Suprapubic skin (tissue), 4 donors: ENCODE measurements around the gene TLCD3B. TPM values are rescaled to one million over a fixed set of nuclear protein-coding genes. Genes with fewer than 3 reads are reported as not detected.

ENCODE experiments used
- DNase-seq, 2 donors: peaks; one replicate each; pipeline ENCODE4 v3.0.0-alpha.2; 2019; ENCODE audit warnings: low spot score in 2 of 2
- H3K27ac ChIP-seq: fragments of 200-600 bp; sonication (generic); one replicate; pipeline ENCODE4 v1.5.1; 2019
- H3K27me3 ChIP-seq: fragments of 200-600 bp; sonication (generic); one replicate; pipeline ENCODE4 v1.5.1; 2019
- H3K36me3 ChIP-seq: fragments of 200-600 bp; sonication (generic); one replicate; pipeline ENCODE4 v1.5.1; 2019
- H3K4me1 ChIP-seq: fragments of 200-600 bp; sonication (generic); one replicate; pipeline ENCODE4 v1.5.1; 2019
- H3K4me3 ChIP-seq: fragments of 200-600 bp; sonication (generic); one replicate; pipeline ENCODE4 v1.5.1; 2019; ENCODE audit warnings: mild to moderate bottlenecking
- H3K9me3 ChIP-seq: fragments of 200-600 bp; sonication (generic); one replicate; pipeline ENCODE4 v1.5.1; 2019
- EP300 ChIP-seq: sonication (generic); formaldehyde crosslinking; IDR thresholded peaks from one replicate; pipeline ENCODE4 v1.6.1; 2017; ENCODE audit warnings: antibody characterized with exemption
- POLR2A ChIP-seq, 2 donors: fragments of 450-650 bp; IDR thresholded peaks; one replicate each; pipeline ENCODE4 v1.6.1; 2017; ENCODE audit warnings: antibody characterized with exemption in 2 of 2, mild to moderate bottlenecking in 2 of 2, moderate library complexity in 2 of 2
- POLR2AphosphoS5 ChIP-seq, 3 donors: sonication (generic); formaldehyde crosslinking; IDR thresholded peaks; one replicate each; pipeline ENCODE4 v1.6.1; 2017; ENCODE audit warnings: antibody characterized with exemption in 3 of 3
- WGBS: methylation state at CpG from one replicate; pipeline ENCODE4 v1.1.5; 2018; 5-methylcytosine and 5-hydroxymethylcytosine counted together
- total RNA-seq, 4 donors: library from RNA; depleted of rRNA; stranded (reverse); fragments of >200 nt; gene quantifications; one replicate each; pipeline ENCODE4 v1.1.0, GENCODE V29; 2016
- TF ChIP-seq, protein P1 (sequence below), 2 donors: fragments of 200-600 bp in 1 of 2; fragments of 450-650 bp in 1 of 2; sonication (generic) in 1 of 2; IDR thresholded peaks; one replicate each; pipeline ENCODE4 v1.5.1; 2016 to 2019; ENCODE audit warnings: antibody characterized with exemption in 2 of 2, mild to moderate bottlenecking in 1 of 2, moderate library complexity in 1 of 2

The TLCD3B gene
- total RNA-seq, 4 donors from 2014 or later: 0.81 to 1.4 TPM; not detected in 2

DNA sequence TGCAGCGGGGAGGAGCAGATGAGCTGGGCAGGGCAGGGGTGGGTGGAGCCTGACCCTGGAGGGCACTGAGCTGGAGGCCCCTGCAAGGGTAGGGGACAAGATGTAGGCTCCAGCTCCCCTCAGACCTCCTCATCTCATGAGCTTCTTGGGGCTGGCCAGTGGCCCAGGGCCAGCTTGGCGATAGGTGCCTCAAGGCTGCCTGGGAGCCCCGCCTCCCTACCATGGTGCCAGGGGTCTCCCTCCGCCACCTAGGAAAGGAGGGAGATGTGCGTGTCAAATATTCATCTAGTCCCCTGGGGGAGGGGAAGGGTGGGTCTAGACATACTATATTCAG, 39.5 kb downstream of the TLCD3B start:
- Histone ChIP-seq H3K36me3 (peaks cover 74% of the 10 kb centered on the region), H3K27me3 (no peaks in the 10 kb centered on the region), H3K4me3 (no peak overlapping the region), H3K4me1 (peaks cover 21% of the 10 kb centered on the region), H3K27ac (no peak overlapping the region), H3K9me3 (no peaks in the 10 kb centered on the region)
- no peak for DNase-seq
- TF ChIP-seq EP300 (no peak), POLR2AphosphoS5 (IDR thresholded peaks at IDR 0.05) (no peak), POLR2A (IDR thresholded peaks at IDR 0.05) (no peak)
- TF ChIP-seq, protein P1, sequence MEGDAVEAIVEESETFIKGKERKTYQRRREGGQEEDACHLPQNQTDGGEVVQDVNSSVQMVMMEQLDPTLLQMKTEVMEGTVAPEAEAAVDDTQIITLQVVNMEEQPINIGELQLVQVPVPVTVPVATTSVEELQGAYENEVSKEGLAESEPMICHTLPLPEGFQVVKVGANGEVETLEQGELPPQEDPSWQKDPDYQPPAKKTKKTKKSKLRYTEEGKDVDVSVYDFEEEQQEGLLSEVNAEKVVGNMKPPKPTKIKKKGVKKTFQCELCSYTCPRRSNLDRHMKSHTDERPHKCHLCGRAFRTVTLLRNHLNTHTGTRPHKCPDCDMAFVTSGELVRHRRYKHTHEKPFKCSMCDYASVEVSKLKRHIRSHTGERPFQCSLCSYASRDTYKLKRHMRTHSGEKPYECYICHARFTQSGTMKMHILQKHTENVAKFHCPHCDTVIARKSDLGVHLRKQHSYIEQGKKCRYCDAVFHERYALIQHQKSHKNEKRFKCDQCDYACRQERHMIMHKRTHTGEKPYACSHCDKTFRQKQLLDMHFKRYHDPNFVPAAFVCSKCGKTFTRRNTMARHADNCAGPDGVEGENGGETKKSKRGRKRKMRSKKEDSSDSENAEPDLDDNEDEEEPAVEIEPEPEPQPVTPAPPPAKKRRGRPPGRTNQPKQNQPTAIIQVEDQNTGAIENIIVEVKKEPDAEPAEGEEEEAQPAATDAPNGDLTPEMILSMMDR (IDR thresholded peaks at IDR 0.05): no peak
- WGBS: 71% methylated on average over 5 of the region's 5 CpGs

DNA sequence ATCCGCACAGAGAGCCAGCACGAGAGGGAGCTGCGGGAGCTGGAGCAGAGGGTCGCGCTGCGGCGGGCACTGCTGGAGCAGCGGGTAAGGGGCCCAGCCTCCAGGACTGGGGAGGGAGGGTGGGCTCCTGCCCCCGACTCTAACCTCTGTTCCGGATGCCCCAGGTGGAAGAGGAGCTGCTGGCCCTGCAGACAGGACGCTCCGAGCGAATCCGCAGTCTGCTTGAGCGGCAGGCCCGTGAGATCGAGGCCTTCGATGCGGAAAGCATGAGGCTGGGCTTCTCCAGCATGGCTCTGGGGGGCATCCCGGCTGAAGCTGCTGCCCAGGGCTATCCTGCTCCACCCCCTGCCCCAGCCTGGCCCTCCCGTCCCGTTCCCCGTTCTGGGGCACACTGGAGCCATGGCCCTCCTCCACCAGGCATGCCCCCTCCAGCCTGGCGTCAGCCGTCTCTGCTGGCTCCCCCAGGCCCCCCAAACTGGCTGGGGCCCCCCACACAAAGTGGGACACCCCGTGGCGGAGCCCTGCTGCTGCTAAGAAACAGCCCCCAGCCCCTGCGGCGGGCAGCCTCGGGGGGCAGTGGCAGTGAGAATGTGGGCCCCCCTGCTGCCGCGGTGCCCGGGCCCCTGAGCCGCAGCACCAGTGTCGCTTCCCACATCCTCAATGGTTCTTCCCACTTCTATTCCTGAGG, 40.0 kb downstream of the TLCD3B start:
- Histone ChIP-seq H3K9me3 (no peaks in the 10 kb centered on the region), H3K27me3 (no peaks in the 10 kb centered on the region), H3K4me3 (no peak overlapping the region), H3K4me1 (peaks cover 20% of the 10 kb centered on the region), H3K27ac (no peak overlapping the region), H3K36me3 (peaks cover 80% of the 10 kb centered on the region)
- WGBS: 95% methylated on average over 29 of the region's 35 CpGs
- TF ChIP-seq POLR2AphosphoS5 (IDR thresholded peaks at IDR 0.05) (no peak), POLR2A (IDR thresholded peaks at IDR 0.05) (no peak), EP300 (no peak)
- TF ChIP-seq, protein P1 (IDR thresholded peaks at IDR 0.05): no peak
- peak in 1 of 2 donors; percentile 59 for DNase-seq

DNA sequence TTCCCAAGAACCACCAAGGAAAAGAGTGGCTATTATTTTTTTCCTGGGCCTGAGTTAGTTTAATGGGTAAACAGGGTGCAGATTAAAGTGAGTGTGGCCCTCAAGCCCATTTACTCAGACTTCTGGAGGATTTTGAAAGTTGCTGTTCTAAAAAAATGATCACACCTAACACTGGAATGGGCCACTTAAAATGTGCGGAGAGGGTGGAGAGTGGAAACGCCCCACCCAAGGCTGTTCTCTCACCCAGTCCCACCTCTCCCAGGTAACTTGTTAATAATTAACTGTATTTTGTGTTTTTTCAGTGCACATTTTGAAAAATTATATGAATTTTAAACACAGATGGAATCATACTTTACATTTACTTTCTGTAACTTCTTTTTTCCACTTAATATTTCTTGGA, 41.0 kb downstream of the TLCD3B start:
- no peak overlapping the region for H3K27ac ChIP-seq
- TF ChIP-seq POLR2A (IDR thresholded peaks at IDR 0.05) (no peak), EP300 (no peak), POLR2AphosphoS5 (IDR thresholded peaks at IDR 0.05) (no peak)
- TF ChIP-seq, protein P1 (IDR thresholded peaks at IDR 0.05): no peak
- peaks cover 17% of the 10 kb centered on the region for H3K4me1 ChIP-seq
- WGBS: 88% methylated on average over 2 of the region's 2 CpGs
- no peaks in the 10 kb centered on the region for H3K9me3 ChIP-seq
- no peaks in the 10 kb centered on the region for H3K27me3 ChIP-seq
- no peak overlapping the region for H3K4me3 ChIP-seq
- peaks cover 90% of the 10 kb centered on the region for H3K36me3 ChIP-seq
- DNase-seq: no peak

DNA sequence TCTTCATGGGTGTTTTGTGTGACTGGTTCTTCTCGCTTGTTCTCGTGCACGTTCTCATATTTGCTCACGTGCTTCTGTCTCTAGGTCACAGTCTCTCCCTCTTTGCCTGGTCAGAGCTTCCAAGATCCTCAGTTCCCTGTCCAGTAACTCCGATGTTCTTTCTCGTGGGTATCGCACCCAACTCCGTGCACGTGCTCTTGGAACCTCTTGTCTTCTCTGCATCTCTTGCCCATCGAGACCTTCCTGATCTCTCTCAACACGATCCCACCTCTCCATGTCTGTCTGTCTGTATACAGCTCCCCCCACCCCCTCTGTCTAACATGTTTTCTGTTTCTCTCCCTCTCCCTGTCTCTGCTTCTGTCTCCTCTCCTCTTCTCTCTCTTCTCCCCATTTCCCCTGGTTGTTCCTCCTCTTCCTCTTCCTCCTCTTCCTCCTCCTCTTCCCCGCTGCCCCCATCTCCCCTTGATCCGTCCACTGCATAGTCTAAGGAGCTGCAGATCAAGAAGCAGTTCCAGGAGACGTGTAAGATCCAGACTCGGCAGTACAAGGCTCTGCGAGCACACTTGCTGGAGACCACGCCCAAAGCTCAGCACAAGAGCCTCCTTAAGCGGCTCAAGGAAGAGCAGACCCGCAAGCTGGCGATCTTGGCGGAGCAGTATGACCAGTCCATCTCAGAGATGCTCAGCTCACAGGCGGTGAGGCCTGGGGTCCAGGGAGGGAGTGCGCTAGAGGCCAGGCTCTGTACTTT, 41.8 kb downstream of the TLCD3B start:
- WGBS: 81% methylated on average over 23 of the region's 23 CpGs
- Histone ChIP-seq H3K4me3 (no peak overlapping the region), H3K36me3 (peaks cover 97% of the 10 kb centered on the region), H3K9me3 (no peaks in the 10 kb centered on the region), H3K27ac (no peak overlapping the region), H3K4me1 (peaks cover 9% of the 10 kb centered on the region), H3K27me3 (no peaks in the 10 kb centered on the region)
- DNase-seq: no peak
- TF ChIP-seq, protein P1 (IDR thresholded peaks at IDR 0.05): no peak
- TF ChIP-seq POLR2AphosphoS5 (IDR thresholded peaks at IDR 0.05): no peak

DNA sequence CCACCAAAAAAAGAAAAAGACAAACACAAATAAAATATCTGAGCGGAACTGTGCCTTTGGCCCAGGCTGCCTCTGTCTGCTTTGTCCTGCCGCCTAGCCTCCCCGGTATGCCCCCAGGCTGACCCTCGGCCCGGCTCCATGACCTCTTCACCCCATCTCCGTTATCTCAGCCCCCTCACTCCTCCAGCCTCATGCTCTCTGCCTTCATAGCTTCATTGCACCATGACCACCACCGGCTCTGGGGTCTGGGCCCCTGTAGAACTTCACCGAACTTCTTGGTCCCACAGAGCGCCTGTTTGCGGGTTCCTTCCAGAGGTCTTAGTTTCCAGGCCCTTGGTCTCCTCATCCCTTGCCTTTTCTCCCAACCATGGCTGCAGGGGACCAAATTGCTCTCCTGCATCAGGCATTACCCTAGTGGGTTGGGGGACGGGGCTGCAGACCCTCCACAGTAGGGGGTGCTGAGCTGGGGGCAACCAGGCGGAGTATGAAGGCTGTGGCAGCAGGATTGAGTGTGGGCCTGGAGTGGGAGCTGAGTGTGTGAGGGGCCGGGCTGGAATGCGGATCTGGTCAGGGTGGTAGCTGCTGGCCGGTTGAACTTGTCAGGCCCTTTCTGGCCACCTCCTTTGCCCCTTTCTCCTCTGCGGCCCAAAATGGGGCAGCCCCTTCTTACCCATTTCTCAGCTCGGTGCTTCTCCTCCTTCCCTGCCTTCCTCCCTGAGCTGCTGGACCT, 42.6 kb downstream of the TLCD3B start:
- H3K27ac ChIP-seq: no peak overlapping the region
- no peaks in the 10 kb centered on the region for H3K27me3 ChIP-seq
- WGBS: 86% methylated on average over 17 of the region's 17 CpGs
- TF ChIP-seq EP300 (no peak), POLR2A (IDR thresholded peaks at IDR 0.05) (no peak), POLR2AphosphoS5 (IDR thresholded peaks at IDR 0.05) (no peak)
- TF ChIP-seq, protein P1 (IDR thresholded peaks at IDR 0.05): no peak
- DNase-seq: peak in 1 of 2 donors; percentile 57
- H3K4me3 ChIP-seq: no peak overlapping the region
- H3K4me1 ChIP-seq: peaks cover 2% of the 10 kb centered on the region
- no peaks in the 10 kb centered on the region for H3K9me3 ChIP-seq
- H3K36me3 ChIP-seq: peaks cover 100% of the 10 kb centered on the region
